ACC112 (cell line): ENCODE data around the gene MISP3.
A peak's percentile ranks its signal among the peaks of the same experiment; 100 is the strongest.

Experiments used
- H2AFZ ChIP-seq: fragments of 200-600 bp; sonication (generic); one replicate; pipeline ENCODE4 v1.6.0; 2017; ENCODE audit warnings: antibody characterized with exemption, low read length; ENCODE audit not compliant: unreplicated experiment
- H3K27ac ChIP-seq: fragments of 200-600 bp; sonication (generic); 2 replicates; pipeline ENCODE4 v1.5.1; 2014; ENCODE audit warnings: low read depth, mild to moderate bottlenecking, antibody characterized with exemption, low read length, moderate library complexity
- H3K27me3 ChIP-seq: fragments of 200-600 bp; sonication (generic); 2 replicates; pipeline ENCODE4 v1.6.1; 2014; ENCODE audit warnings: mild to moderate bottlenecking, antibody characterized with exemption, low read length, moderate library complexity, mixed read lengths; ENCODE audit not compliant: insufficient read depth
- H3K36me3 ChIP-seq: fragments of 200-600 bp; sonication (generic); 2 replicates; pipeline ENCODE4 v1.6.1; 2016; ENCODE audit warnings: mild to moderate bottlenecking, antibody characterized with exemption, low read length, moderate library complexity, mixed read lengths; ENCODE audit not compliant: insufficient read depth
- H3K4me1 ChIP-seq: fragments of 200-600 bp; sonication (generic); one replicate; pipeline ENCODE4 v1.6.1; 2016; ENCODE audit warnings: low read length, mixed read lengths; ENCODE audit not compliant: insufficient read depth, unreplicated experiment, control insufficient read depth
- H3K4me3 ChIP-seq: fragments of 200-600 bp; sonication (generic); 2 replicates; pipeline ENCODE4 v1.5.1; 2014; ENCODE audit warnings: mild to moderate bottlenecking, low read depth, low read length
- H3K79me2 ChIP-seq: fragments of 200-600 bp; sonication (generic); one replicate; pipeline ENCODE4 v1.6.0; 2016; ENCODE audit warnings: low read length; ENCODE audit not compliant: control insufficient read depth, unreplicated experiment, insufficient read depth

The MISP3 gene

GRCh38 chr19:14082675-14082960 lies 10.0 kb downstream of the MISP3 start:
- H3K4me3 ChIP-seq: peak overlapping the region; percentile 90
- H3K36me3 ChIP-seq: no peaks in the 10 kb centered on the region
- peaks cover 7% of the 10 kb centered on the region for H3K4me1 ChIP-seq
- H3K27me3 ChIP-seq: no peaks in the 10 kb centered on the region
- no peak overlapping the region for H3K27ac ChIP-seq
- H3K79me2 ChIP-seq: peaks cover 6% of the 10 kb centered on the region
- no peak overlapping the region for H2AFZ ChIP-seq

- no peak within 1 kb of the TSS for H2AFZ ChIP-seq
- H3K36me3 ChIP-seq: no peaks in the 10 kb centered on the region
- H3K79me2 ChIP-seq: peaks cover 6% of the 10 kb centered on the region
- peaks cover 7% of the 10 kb centered on the region for H3K4me1 ChIP-seq
- H3K27me3 ChIP-seq: no peaks in the 10 kb centered on the region
- no peak within 1 kb of the TSS for H3K27ac ChIP-seq
- H3K4me3 ChIP-seq: no peak within 1 kb of the TSS
Measured at GRCh38 chr19:14085309-14085995, 12.9 kb downstream of the MISP3 start, which contains the start of gene C19orf67. C19orf67 (minus strand) TSS chr19:14085783; CDS start chr19:14085627, 156 bp downstream.

GRCh38 chr19:14086098-14086497 lies 13.5 kb downstream of the MISP3 start:
- Histone ChIP-seq H3K27ac (no peak overlapping the region), H3K36me3 (no peaks in the 10 kb centered on the region), H3K27me3 (no peaks in the 10 kb centered on the region), H3K79me2 (peaks cover 6% of the 10 kb centered on the region), H3K4me3 (no peak overlapping the region), H2AFZ (no peak overlapping the region), H3K4me1 (peaks cover 7% of the 10 kb centered on the region)

- H3K4me3 ChIP-seq: peak overlapping the region; percentile 75
- H3K4me1 ChIP-seq: no peaks in the 10 kb centered on the region
- peaks cover 7% of the 10 kb centered on the region; the same call in 1 of the 2 replicates for H3K36me3 ChIP-seq
- H3K79me2 ChIP-seq: no peaks in the 10 kb centered on the region
- no peak overlapping the region for H2AFZ ChIP-seq
- no peaks in the 10 kb centered on the region for H3K27me3 ChIP-seq
- H3K27ac ChIP-seq: no peak overlapping the region
Measured at GRCh38 chr19:14088634-14089411, 16.2 kb downstream of the MISP3 start.

- Histone ChIP-seq H2AFZ (no peak overlapping the region), H3K79me2 (no peaks in the 10 kb centered on the region), H3K36me3 (peaks cover 7% of the 10 kb centered on the region; the same call in 1 of the 2 replicates), H3K4me1 (no peaks in the 10 kb centered on the region), H3K4me3 (peak overlapping the region; percentile 75), H3K27me3 (no peaks in the 10 kb centered on the region), H3K27ac (no peak overlapping the region)
Measured at GRCh38 chr19:14089412-14089661, 16.8 kb downstream of the MISP3 start.

- peaks cover 7% of the 10 kb centered on the region; the same call in 1 of the 2 replicates for H3K36me3 ChIP-seq
- no peaks in the 10 kb centered on the region for H3K27me3 ChIP-seq
- H3K79me2 ChIP-seq: no peaks in the 10 kb centered on the region
- H3K27ac ChIP-seq: no peak overlapping the region
- H3K4me1 ChIP-seq: no peaks in the 10 kb centered on the region
- peak overlapping the region; percentile 25 for H2AFZ ChIP-seq
- peak overlapping the region; percentile 75 for H3K4me3 ChIP-seq
Measured at GRCh38 chr19:14089662-14090508, 17.3 kb downstream of the MISP3 start.

- Histone ChIP-seq H3K79me2 (no peaks in the 10 kb centered on the region), H3K27me3 (no peaks in the 10 kb centered on the region), H2AFZ (peak within 1 kb of the TSS; percentile 25), H3K27ac (peak within 1 kb of the TSS; percentile 48), H3K4me1 (no peaks in the 10 kb centered on the region), H3K36me3 (peaks cover 7% of the 10 kb centered on the region; the same call in 1 of the 2 replicates), H3K4me3 (peak within 1 kb of the TSS; percentile 87)
Measured at GRCh38 chr19:14090509-14091080, 18.0 kb downstream of the MISP3 start, which contains the start of gene SAMD1. SAMD1 (minus strand) TSS chr19:14090751.

- no peaks in the 10 kb centered on the region for H3K79me2 ChIP-seq
- H3K4me3 ChIP-seq: peak overlapping the region; percentile 87
- no peaks in the 10 kb centered on the region for H3K4me1 ChIP-seq
- peaks cover 7% of the 10 kb centered on the region; the same call in 1 of the 2 replicates for H3K36me3 ChIP-seq
- H3K27me3 ChIP-seq: no peaks in the 10 kb centered on the region
- no peak overlapping the region for H2AFZ ChIP-seq
- peak overlapping the region; percentile 48 for H3K27ac ChIP-seq
Measured at GRCh38 chr19:14091081-14091812, 18.7 kb downstream of the MISP3 start.

- Histone ChIP-seq H3K79me2 (no peaks in the 10 kb centered on the region), H3K27ac (peak overlapping the region; percentile 48), H3K4me3 (peak overlapping the region; percentile 87), H3K4me1 (no peaks in the 10 kb centered on the region), H3K36me3 (peaks cover 14% of the 10 kb centered on the region; the same call in 1 of the 2 replicates), H2AFZ (no peak overlapping the region), H3K27me3 (no peaks in the 10 kb centered on the region)
Measured at GRCh38 chr19:14091813-14092462, 19.4 kb downstream of the MISP3 start.
